Left ventricle myocardium superior (tissue), 1 donor: ENCODE data around the gene SFPQ. TPM values are rescaled to one million over a fixed set of nuclear protein-coding genes. Genes with fewer than 3 reads are reported as not detected.

Source experiments
- ATAC-seq: fragments of 200-7000 bp; cut with Tn5 transposase; one replicate; pipeline ENCODE4 v1.9.1; 2020; ENCODE audit warnings: mild to moderate bottlenecking, moderate library complexity
- DNase-seq: peaks from one replicate; pipeline ENCODE4 v3.0.0-alpha.2; 2020
- intact Hi-C: fragments of 100-400 bp; cut with micrococcal nuclease; formaldehyde crosslinking; loops from one replicate; pipeline ENCODE4 v1.11.0; 2022
- total RNA-seq: library from RNA; stranded (reverse); fragmentation: NEBNext Ultra II Directional; extraction: Animal tissue kit (Norgen Biotek cat#: 25700); gene quantifications from one replicate; pipeline ENCODE4 v1.2.1, GENCODE V29; 2021
- donor health status: DM: no; HTN: yes; CAD: no; lungs with severe emphysema.

The SFPQ gene
- total RNA-seq, 1 donor from 2014 or later: 82.5 TPM

DNA sequence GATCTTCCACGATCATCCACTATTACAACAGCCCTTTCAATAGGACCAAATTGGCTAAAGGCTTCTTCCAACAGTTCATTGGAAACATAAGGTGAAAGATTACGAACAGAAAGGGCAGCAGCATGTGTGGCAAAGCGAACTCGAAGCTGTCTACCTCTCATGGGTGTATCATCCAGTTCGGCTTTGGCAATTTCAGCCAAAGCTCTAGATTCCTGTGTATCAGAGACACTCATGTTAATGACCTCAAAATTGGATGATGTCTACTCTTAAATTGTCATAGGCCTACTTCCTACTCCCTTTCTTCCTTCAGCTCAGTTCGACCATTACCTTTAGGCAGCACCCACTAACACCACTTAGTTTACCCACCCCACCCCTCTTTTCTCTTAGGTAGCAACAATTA is 2.2 kb downstream of the SFPQ start:
- intact Hi-C loops: no loop called here
- no peak for DNase-seq
- no peak for ATAC-seq

DNA sequence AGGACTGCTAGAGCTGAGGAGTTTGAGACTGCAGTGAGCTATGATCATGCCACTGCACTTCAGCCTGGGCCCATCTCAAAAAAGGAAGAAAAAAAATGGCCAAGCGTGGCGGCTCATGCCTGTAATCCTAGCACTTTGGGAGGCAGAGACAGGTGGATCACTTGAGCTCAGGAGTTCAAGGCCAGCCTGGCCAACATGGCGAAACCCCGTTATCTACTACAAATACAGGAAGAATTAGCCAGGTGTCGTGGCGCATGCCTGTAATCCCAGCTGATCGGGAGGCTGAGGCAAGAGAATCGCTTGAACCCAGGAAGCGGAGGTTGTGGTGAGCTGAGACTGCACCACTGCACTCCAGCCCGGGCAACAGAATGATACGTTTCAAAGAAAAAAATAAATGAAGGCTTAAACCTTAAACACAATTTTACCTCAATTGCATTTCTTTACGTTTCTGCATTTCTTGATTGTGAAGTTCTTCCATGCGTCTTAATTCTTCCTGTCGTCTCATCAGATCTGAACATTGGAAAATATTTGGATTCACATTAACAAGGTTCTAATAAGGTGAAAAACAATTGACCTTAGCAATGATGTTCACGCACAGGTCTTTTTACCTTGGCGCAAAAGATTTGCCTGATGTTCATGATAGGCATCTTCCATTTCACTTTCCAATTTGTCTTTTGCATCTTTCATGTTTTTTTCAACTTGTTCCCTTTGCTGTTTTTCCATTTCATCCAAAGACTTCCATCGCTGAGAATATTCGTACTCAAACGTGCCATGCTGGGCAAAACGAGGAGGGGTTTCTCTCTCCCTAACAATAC is 4.2 kb downstream of the SFPQ start:
- ATAC-seq (no peak), DNase-seq (no peak)
- intact Hi-C loops: no loop called here

DNA sequence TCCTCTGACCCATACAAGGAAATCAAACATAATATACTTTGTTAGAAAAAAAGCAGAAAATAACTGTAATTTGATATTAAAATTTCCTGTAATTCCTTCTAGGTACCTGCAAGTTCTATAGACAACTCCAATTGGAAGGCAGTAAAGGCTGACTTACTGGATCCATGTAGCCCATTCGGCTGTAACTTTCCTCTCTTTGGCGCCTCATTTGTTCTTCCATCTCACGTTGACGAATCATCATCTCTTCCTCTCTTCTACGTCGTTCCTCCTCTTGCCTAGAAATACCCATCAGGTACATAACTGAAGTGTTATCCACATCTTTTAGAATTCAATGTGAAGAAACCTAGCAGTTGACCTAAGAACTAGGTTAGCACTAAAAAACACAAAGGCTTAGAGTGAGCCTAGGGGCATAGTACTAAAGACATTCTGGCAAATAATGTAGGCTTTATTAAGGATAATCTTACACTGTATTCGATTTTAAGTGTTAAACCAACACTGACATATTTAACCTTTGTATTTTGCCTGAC is 5.1 kb downstream of the SFPQ start:
- DNase-seq: no peak
- ATAC-seq: no peak
- intact Hi-C loops: no loop called here

DNA sequence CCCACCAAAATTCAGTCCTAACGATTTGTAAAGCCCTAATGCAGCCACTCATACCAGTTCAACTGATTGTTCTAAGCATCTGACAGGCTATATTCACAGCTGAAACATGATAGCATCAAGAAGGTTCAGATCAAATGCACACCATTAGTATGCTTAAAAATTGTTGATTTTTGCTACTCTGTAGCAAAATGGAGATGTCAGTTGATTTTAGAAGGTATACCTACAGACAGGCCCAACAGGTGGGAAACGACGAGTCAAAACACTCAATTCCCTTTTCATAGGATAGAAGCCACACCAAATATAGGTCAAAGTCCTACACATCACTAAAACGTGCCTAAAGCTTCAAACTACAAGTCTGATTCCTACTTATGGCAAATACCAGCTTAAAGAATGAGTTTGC is 6.7 kb downstream of the SFPQ start:
- intact Hi-C loops: no loop called here
- no peak for DNase-seq
- ATAC-seq: no peak

DNA sequence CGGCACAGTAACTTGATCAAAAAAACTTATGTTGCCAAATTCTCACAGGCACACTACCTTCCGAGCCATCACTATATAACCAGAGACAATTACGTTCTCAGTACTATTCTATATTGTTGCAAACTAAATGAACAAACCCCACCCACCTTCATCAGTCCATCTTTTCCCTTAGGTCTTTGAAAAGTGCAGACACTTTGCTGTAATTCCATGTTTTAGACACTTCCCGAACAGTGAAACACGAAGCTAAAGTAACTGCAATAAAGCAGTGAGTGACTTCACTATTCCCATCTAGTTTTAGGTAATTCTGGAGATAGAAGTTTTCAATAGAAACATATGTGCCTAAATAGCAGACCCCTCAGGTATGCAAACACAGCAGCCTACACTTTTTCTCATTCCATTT is 7.7 kb downstream of the SFPQ start:
- ATAC-seq (no peak), DNase-seq (no peak)
- intact Hi-C loops: no loop called here

DNA sequence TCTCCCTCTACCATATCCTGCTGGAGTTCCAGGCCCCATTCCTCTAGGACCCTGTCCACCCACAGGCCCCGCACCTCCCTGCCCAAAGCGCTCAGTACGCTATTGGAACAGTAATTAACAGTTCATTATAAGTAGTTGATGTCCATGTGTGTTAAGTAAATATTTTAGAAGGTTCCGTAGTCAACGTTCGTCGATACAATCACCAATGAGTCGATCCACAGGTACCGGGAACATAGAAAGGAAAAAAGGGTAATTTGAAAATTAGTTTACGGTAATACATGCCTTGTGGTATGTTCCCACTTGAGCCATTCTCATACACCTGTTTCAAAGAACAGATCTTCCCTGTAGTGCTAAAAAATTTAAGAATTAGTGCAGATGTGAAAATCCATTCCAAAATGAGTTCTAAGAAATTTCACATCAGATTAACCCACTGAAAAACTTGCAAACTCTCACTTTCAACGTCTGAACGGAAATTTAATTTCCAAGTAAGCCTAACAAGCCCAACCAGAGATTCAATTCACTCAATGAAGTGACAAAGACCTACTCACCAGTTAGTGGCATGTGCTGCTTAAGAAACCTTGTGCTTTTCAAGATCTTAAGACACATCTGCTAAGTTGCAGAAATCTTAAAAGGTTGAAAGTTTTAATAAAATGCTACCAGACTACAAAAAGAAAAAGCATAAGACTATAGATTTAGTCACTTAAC is 8.3 kb downstream of the SFPQ start:
- DNase-seq: no peak
- ATAC-seq: no peak
- intact Hi-C loops: no loop called here

DNA sequence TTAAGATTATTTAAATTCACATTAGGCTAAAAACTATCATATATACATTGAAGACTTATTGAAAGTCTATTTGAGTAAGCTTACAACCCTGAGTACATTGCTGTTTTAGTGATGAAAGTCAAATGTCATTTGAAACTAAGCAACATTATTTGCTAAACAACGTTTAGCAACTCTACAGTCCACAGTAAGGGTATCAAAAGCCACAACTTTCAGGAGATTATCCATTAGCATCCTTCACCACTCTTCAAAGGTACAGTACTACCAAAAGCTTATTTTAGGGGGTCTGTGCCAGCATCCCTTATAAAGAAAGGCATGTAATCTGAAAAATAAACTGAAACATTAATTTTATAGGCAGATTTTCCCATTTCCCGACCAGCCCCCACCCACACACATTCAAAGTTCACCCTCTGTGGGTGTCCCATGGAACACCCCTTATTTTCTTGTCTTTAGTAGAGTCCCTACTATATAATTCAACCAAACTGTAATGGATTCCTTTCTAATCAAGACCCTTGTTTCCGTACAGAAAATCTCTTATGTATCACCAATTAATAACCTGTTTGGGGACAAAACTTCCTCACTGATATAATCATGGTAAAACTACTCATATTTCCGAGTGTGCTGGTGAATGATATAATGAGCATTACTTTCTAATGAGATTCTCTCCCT is 11.0 kb downstream of the SFPQ start:
- no peak for ATAC-seq

DNA sequence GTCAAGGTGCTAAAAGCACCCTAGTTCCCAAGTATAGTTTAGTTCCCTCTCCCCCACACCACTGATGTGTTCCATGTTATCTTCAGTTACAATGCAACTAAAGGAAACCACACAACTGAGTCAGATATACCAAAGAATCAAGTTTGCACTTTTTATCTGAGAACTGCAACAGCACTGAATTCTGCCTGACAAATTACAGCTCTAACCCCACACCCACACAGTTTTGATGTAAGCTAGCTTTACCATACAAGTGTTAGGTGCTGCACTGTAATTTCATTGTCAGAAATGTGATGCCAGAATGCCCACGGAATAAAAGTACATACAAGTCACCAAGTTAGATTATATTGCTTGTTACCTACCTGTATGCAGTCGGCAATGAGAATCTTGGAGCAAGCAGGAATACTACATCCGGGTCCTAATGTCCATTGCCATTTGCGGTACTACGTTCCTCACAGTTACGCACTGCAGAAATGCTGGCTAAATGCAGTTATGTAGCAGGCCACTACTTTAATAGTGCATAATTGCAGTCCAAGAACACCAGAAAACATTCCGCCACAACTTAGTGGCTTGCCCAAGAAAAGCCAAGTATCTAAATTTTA is 12.1 kb downstream of the SFPQ start:
- DNase-seq: no peak
- intact Hi-C loops: no loop called here
- ATAC-seq: no peak

More for the DNA sequence above, 11.0 kb downstream of the SFPQ start:
- intact Hi-C loops: no loop called here
- no peak for DNase-seq

DNA sequence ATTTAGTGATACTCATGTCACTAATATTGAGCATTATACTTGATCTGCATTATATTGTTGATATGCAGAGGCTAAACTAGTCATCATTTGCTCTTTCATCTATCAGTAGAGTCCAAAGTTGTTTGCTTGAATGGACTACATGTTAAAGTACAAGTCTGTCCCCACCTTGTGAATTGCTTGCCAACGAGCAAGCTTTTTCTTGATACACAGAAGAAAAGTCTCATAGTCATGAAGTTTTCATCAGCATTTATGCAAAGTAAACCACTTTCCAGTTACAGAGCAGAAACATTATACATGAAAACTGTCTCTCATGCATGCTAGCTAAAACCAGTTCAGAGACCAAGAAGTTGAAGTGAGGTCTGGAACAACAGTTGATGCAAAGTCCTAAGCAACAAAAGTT is 13.0 kb downstream of the SFPQ start:
- intact Hi-C loops: no loop called here
- no peak for DNase-seq
- no peak for ATAC-seq

DNA sequence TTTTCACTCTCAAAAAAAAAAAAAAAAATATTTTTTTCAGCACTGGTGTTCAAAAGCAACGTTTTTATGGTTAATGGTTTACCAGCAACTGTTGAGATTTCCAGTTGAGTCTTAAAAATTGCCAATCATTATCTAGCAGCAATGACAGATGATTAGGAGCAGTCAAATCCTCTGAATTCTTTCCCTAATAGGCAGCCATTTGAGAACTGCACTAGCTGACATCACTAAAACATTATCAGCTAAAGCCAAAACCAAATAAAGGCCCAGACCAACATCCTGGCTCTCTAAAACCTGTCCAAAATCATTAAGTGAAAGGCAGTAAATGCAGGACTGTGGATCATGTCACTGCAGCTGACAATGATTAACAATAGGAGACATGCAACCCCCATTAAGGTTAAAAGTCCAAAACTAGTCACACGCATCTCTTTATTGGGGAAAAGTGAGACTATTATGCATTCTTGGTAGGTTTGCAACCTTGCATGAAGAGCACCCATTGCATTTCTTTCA is 14.0 kb downstream of the SFPQ start:
- DNase-seq (no peak), ATAC-seq (no peak)
- intact Hi-C loops: no loop called here

DNA sequence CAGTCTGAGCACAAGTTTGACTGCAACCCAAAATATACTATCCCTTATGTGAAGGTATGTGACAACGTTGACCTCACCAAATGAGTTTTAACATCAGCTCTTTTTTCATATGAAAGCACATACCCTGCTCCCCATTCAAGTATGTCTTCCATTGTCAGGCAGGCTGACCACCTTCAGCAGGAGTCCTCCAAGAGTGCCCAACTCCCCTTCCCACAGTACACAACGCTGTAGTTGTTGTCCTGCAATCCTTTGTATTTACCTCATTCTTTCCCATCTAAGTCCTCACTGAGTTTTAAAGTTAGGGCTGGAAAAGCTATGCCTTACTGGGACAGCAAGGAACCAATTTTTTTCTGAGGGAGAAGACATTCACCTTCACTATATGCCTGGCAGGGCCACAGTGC is 14.7 kb downstream of the SFPQ start:
- ATAC-seq: no peak
- intact Hi-C loops: no loop called here
- no peak for DNase-seq

DNA sequence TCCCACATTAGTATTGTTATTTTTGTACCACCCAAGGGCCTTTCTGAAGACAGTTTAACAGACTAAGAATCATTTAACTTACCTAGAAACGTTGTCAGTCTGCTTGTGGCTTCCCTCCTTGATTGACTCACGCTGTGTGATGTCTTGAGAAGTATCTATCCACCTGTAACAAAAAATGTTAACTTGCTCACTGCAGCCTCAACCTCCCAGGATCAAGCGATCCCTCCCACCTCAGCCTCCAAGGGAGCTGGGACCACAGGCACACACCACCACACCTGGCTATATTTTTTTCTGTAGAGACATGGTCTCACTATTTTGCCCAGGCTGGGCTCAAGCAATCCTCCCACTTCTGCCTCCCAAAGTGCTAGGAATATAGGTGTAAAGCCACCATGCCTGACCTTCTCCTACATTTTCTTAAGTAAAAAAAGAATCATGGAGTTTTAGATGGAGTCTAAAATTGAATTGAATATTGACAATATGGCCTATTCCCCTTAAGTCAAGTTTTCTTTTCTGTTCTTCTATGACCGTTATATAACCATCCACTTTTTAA is 15.6 kb downstream of the SFPQ start:
- ATAC-seq (no peak), DNase-seq (no peak)
- intact Hi-C loops: no loop called here

DNA sequence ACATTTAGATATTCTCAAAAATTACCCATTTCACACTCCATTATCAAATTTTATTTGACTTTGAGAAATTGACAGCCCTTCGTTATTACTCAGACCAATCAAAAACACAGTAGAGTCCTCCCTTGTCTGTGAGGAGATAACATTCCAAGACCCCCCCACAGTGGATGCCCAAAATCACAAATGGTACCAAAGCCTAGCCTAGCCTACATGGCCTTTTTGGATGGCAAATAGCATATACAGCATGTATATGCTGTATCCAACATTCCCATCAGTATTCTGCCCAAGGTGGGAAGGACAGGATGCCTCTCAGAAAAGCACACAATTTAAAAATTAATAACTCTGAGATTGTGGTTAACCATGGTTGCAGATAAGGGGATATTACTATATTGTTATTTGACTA is 17.3 kb downstream of the SFPQ start:
- ATAC-seq (no peak), DNase-seq (no peak)
- intact Hi-C loops: no loop called here

DNA sequence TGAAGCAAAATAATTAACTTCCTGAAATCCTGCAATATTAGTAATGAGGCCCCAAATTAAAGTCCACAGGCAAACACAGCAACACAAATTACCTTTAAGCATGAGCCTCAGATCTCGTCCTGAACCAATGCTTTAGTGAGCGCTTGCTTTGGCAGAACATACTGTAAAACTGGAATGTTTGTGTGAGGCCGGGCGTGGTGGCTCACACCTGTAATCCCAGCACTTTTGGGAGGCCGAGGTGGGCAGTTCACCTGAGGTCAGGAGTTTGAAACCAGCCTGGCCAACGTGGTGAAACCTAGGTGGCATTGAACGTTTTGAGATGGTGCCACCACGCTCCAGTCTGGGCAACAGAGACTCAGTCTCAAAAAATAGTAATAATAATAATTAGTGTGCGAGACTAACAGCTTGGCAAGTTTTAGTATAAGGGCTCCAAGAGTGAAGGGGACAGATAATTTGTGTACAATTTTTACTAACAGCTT is 17.8 kb downstream of the SFPQ start:
- ATAC-seq (no peak), DNase-seq (no peak)
- intact Hi-C loops: no loop called here

DNA sequence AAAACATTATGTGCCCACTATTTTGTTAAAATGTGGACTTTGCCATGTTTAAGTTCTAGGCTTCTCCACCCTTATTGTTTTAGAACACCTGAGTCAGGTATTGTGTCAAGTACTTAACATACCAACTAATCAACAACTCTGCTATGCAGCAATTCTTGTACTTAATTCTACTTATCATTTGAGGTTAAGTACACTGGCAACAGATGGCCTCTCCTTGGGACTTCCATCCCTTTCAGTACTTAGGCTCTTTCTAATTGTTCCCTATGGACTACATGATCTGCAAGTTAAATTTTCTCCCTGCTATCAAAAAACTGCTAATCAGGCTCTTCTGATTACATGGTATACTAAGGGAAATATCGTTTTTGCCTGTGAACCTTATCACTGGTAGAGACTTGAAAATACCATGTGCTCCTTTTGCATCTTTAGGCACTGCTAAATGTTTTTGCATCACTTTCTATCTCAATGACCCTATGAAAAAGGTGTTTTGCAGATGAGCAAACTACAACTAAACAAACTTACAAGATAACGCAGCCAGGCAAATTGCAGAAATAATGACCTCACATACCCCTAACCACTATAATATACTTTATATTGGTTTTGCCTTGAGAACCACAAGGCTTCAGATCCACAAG is 18.9 kb downstream of the SFPQ start:
- no peak for DNase-seq
- intact Hi-C loops: no loop called here
- ATAC-seq: no peak

DNA sequence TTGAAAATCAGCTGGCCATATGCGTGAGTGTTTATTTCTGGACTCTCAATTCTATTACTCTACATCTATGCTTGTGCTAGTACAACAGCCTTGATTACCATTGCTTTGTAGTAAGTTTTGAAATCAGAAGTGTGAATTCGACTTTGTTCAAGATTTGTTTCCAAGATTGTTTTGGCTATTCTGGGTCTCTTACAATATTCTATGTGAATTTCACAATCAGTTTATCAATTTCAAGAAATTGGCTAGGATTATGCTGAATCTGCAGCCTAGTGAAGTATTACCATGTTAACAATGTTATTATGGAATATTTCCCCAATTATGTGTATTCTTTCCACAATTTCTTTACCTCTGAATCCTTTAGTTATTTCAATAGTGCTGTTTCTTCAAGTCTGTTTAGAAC is 19.5 kb downstream of the SFPQ start:
- DNase-seq (no peak), ATAC-seq (no peak)
- intact Hi-C loops: no loop called here

DNA sequence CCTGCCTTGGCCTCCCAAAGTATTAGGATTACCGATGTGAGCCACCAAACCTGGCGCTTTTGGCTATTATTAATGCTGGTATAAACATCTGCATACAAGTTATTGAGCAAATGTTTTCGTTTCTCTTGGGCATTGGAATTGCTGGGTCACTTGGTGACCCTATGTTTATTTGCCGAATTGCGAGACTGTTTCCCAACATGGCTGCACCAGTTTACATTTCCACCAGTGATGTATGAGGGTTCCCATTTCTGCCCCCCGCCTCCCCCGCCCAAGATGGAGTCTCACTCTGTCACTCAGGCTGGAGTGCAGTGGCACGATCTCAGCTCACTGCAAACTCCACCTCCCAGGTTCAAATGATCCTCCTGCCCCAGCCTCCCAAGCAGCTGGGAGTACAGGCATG is 20.9 kb downstream of the SFPQ start:
- intact Hi-C loops: no loop called here
- no peak for ATAC-seq

DNA sequence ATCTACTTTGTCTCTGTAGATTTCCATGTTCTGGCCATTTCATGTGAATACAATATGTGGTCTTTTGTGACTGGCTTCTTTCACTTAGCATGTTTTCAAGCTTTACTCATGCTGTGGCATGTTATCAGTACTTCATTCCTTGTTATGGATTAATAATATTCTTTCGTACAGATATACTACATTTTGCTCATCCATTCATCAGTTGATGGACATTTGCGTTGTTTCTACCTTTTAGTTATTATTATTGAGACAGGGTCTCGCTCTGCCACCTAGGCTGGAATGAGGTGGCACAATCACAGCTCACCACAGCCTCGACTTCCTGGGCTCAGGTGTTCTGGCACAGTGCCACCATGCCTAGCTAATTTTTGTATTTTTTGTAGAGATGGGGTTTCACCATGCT is 21.4 kb downstream of the SFPQ start:
- intact Hi-C loops: no loop called here
- ATAC-seq (no peak), DNase-seq (no peak)

More for the DNA sequence above, 20.9 kb downstream of the SFPQ start:
- DNase-seq: no peak

DNA sequence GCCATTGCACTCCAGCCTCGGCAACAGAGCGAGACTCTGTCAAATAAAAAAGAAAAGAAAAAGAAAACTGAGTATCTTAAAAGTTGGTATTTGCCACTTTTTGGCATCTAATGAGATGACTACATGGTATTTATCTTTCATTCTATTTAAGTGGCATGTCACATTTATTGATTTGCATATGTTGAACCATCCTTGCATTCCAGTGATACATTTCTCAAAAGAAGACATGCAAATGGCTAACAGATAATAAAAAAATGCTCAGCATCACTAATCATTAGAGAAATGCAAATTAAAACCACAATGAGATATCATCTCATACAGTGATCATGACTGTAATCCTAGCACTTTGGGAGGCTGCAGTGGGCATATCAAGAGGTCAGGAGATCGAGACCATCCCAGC is 28.1 kb downstream of the SFPQ start:
- intact Hi-C loops: no loop called here
- ATAC-seq (no peak), DNase-seq (no peak)
